Astrocyte (in vitro differentiated cells and primary cell): ENCODE measurements around the gene HIPK2. TPM values are rescaled to one million over a fixed set of nuclear protein-coding genes. Genes with fewer than 3 reads are reported as not detected.

Experiments used
- DNase-seq: peaks from one replicate; pipeline ENCODE4 v3.0.0-alpha.2; 2010; ENCODE audit warnings: low read depth
- FAIRE-seq: peaks from 2 replicates; lab custom pipeline; 2011; peaks lifted over from hg19 to GRCh38; lab: Jason Lieb, UNC
- H2AFZ ChIP-seq: 2 replicates; pipeline ENCODE4 v1.6.0; 2012; ENCODE audit warnings: low read depth, low read length, inconsistent platforms
- H3K27ac ChIP-seq: 2 replicates; pipeline ENCODE4 v1.5.1; 2011; ENCODE audit warnings: low read depth, low read length, inconsistent platforms
- H3K27me3 ChIP-seq: 2 replicates; pipeline ENCODE4 v1.6.0; 2011; ENCODE audit warnings: low read length, inconsistent platforms; ENCODE audit not compliant: insufficient read depth
- H3K36me3 ChIP-seq: 2 replicates; pipeline ENCODE4 v1.5.1; 2011; ENCODE audit warnings: low read length, inconsistent platforms; ENCODE audit not compliant: insufficient read depth
- H3K4me1 ChIP-seq: 2 replicates; pipeline ENCODE4 v1.5.1; 2011; ENCODE audit warnings: low read length, inconsistent platforms; ENCODE audit not compliant: insufficient read depth
- H3K4me2 ChIP-seq: 2 replicates; pipeline ENCODE4 v1.6.0; 2012; ENCODE audit warnings: low read length, inconsistent platforms
- H3K4me3 ChIP-seq: 2 replicates; pipeline ENCODE4 v1.5.1; 2011; ENCODE audit warnings: low read depth, mild to moderate bottlenecking, low read length, inconsistent platforms; ENCODE audit not compliant: insufficient read depth
- H3K79me2 ChIP-seq: 2 replicates; pipeline ENCODE4 v1.6.0; 2012; ENCODE audit warnings: mild to moderate bottlenecking, low read length, inconsistent platforms; ENCODE audit not compliant: insufficient read depth
- H3K9ac ChIP-seq: 2 replicates; pipeline ENCODE4 v1.6.0; 2012; ENCODE audit warnings: mild to moderate bottlenecking, low read length, inconsistent platforms
- H3K9me3 ChIP-seq: 2 replicates; pipeline ENCODE4 v1.5.1; 2012; ENCODE audit warnings: low read depth, mild to moderate bottlenecking, low read length, inconsistent platforms; ENCODE audit not compliant: insufficient read depth
- H4K20me1 ChIP-seq: 2 replicates; pipeline ENCODE4 v1.6.0; 2012; ENCODE audit warnings: low read length, inconsistent platforms; ENCODE audit not compliant: insufficient read depth
- H3K27ac Mint-ChIP-seq: one replicate; pipeline ENCODE4 v1.8.0; 2021; ENCODE audit warnings: mild to moderate bottlenecking, mixed read lengths; ENCODE audit not compliant: unreplicated experiment
- H3K27me3 Mint-ChIP-seq: one replicate; pipeline ENCODE4 v1.8.0; 2021; ENCODE audit warnings: low read depth, mixed read lengths; ENCODE audit not compliant: unreplicated experiment
- H3K36me3 Mint-ChIP-seq: one replicate; pipeline ENCODE4 v1.8.0; 2021; ENCODE audit warnings: low read depth, mixed read lengths; ENCODE audit not compliant: unreplicated experiment
- H3K4me1 Mint-ChIP-seq: one replicate; pipeline ENCODE4 v1.8.0; 2021; ENCODE audit warnings: low read depth, mixed read lengths; ENCODE audit not compliant: unreplicated experiment
- H3K4me3 Mint-ChIP-seq: one replicate; pipeline ENCODE4 v1.8.0; 2021; ENCODE audit warnings: mild to moderate bottlenecking, moderate library complexity, mixed read lengths; ENCODE audit not compliant: unreplicated experiment
- H3K9me3 Mint-ChIP-seq: one replicate; pipeline ENCODE4 v1.8.0; 2021; ENCODE audit warnings: mild to moderate bottlenecking, mixed read lengths; ENCODE audit not compliant: unreplicated experiment
- CTCF ChIP-seq: IDR thresholded peaks from 2 replicates; pipeline ENCODE4 v1.5.1; 2011; ENCODE audit warnings: low read depth, mild to moderate bottlenecking, inconsistent platforms, low read length, moderate library complexity; ENCODE audit not compliant: insufficient read depth
- EZH2 ChIP-seq: IDR thresholded peaks from 2 replicates; pipeline ENCODE4 v1.6.1; 2012; ENCODE audit warnings: mild to moderate bottlenecking, low read length, inconsistent platforms; ENCODE audit not compliant: insufficient read depth
- total RNA-seq: library from RNA; stranded (reverse); gene quantifications from 2 replicates; pipeline ENCODE4 v1.2.1, GENCODE V29; 2021

HIPK2 gene
- total RNA-seq, 1 donor from 2014 or later: 35.8 TPM

GRCh38 chr7:139536152-139536551 lies 241.6 kb downstream of the HIPK2 start:
- peaks cover 4% of the 10 kb centered on the region for H3K4me1 Mint-ChIP-seq
- no peak overlapping the region for H3K9ac ChIP-seq
- TF ChIP-seq EZH2 (no peak), CTCF (no peak)
- FAIRE-seq (no peak), DNase-seq (no peak)
- no peaks in the 10 kb centered on the region for H3K36me3 Mint-ChIP-seq
- no peaks in the 10 kb centered on the region for H4K20me1 ChIP-seq
- peaks cover 3% of the 10 kb centered on the region for H3K9me3 Mint-ChIP-seq
- H3K4me2 ChIP-seq: no peak overlapping the region
- H3K36me3 ChIP-seq: no peaks in the 10 kb centered on the region
- peaks cover 40% of the 10 kb centered on the region for H3K27me3 Mint-ChIP-seq
- peaks cover 8% of the 10 kb centered on the region for H3K27me3 ChIP-seq
- no peaks in the 10 kb centered on the region for H3K79me2 ChIP-seq
- H3K27ac Mint-ChIP-seq: no peak overlapping the region
- no peaks in the 10 kb centered on the region for H3K4me1 ChIP-seq
- H2AFZ ChIP-seq: no peak overlapping the region
- H3K4me3 ChIP-seq: no peak overlapping the region
- H3K4me3 Mint-ChIP-seq: no peak overlapping the region
- no peaks in the 10 kb centered on the region for H3K9me3 ChIP-seq
- no peak overlapping the region for H3K27ac ChIP-seq

DNA sequence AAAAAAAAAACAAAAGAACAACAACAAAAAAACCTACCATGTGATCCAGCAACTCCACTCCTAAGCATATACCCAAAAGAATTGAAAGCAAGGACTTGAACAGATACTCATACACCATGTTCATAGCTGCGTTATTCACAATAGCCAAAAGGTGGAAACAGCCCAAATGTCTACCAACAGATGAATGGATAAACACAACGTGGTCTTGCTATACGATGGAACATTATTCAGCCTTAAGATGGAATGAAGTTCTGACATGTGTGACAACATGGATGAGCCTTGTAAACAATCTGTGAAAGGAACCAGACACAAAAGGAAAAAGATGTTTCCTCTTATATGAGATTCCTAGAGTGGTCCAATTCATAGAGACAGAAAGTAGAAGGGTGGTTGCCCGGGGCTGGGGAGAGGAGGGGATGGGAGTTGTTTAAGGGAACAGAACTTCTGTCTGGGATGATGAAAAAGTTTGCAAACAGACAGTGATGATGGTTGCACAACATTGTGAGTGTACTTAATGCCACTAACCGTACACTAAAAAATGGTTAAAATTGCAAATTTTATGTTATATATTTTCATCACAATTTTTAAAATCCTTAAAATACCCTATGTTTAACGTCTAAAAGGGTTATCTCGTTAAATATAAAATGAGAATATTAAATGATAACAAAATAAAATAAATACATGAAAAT lies 242.7 kb downstream of the HIPK2 start:
- Mint-ChIP-seq H3K9me3 (peaks cover 7% of the 10 kb centered on the region), H3K4me1 (peaks cover 4% of the 10 kb centered on the region), H3K36me3 (no peaks in the 10 kb centered on the region), H3K27ac (no peak overlapping the region), H3K4me3 (no peak overlapping the region), H3K27me3 (peaks cover 48% of the 10 kb centered on the region)
- DNase-seq (no peak), FAIRE-seq (no peak)
- Histone ChIP-seq H3K36me3 (no peaks in the 10 kb centered on the region), H3K27me3 (peaks cover 8% of the 10 kb centered on the region), H3K79me2 (no peaks in the 10 kb centered on the region), H3K4me3 (no peak overlapping the region), H3K27ac (no peak overlapping the region), H2AFZ (no peak overlapping the region), H3K9ac (no peak overlapping the region), H3K4me1 (no peaks in the 10 kb centered on the region), H3K4me2 (no peak overlapping the region), H3K9me3 (no peaks in the 10 kb centered on the region), H4K20me1 (no peaks in the 10 kb centered on the region)
- TF ChIP-seq CTCF: no peak
- no peak for TF ChIP-seq EZH2

DNA sequence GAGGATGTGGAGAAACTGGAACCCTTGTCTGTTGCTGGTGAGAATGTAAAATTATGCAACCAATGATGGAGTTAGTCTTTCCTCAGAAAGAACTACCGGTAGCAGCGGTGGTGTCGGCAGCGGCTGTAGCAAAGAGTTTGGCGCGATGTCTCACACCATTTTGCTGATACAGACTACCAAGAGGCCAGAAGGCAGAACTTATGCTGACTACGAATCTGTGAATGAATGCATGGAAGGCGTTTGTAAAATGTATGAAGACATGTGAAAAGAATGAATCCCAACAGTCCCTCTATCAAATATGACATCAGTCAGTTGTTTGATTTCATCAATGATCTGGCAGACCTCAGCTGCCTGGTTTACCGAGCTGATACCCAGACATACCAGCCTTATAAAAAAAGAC lies 243.7 kb downstream of the HIPK2 start:
- peaks cover 6% of the 10 kb centered on the region for H3K9me3 Mint-ChIP-seq
- no peaks in the 10 kb centered on the region for H3K36me3 ChIP-seq
- H3K4me3 ChIP-seq: no peak overlapping the region
- no peak for FAIRE-seq
- H3K79me2 ChIP-seq: no peaks in the 10 kb centered on the region
- H3K4me3 Mint-ChIP-seq: no peak overlapping the region
- no peaks in the 10 kb centered on the region for H3K4me1 ChIP-seq
- H3K4me1 Mint-ChIP-seq: peaks cover 4% of the 10 kb centered on the region
- H3K36me3 Mint-ChIP-seq: no peaks in the 10 kb centered on the region
- peaks cover 8% of the 10 kb centered on the region for H3K27me3 ChIP-seq
- no peak for TF ChIP-seq EZH2
- TF ChIP-seq CTCF: no peak
- no peak overlapping the region for H3K27ac Mint-ChIP-seq
- no peak overlapping the region for H2AFZ ChIP-seq
- no peaks in the 10 kb centered on the region for H3K9me3 ChIP-seq
- no peak overlapping the region for H3K27ac ChIP-seq
- no peak for DNase-seq
- no peaks in the 10 kb centered on the region for H4K20me1 ChIP-seq
- H3K9ac ChIP-seq: no peak overlapping the region
- peaks cover 49% of the 10 kb centered on the region for H3K27me3 Mint-ChIP-seq
- H3K4me2 ChIP-seq: no peak overlapping the region
